IMR-90 (cell line): ENCODE measurements around the gene ABL1.

Experiments
- BHLHE40 ChIP-seq: fragments of 150-350 bp; IDR thresholded peaks from 2 replicates; pipeline ENCODE4 v1.6.1; 2016; ENCODE audit warnings: mild to moderate bottlenecking, low read depth, low read length
- CEBPB ChIP-seq: IDR thresholded peaks from 2 replicates; pipeline ENCODE4 v1.6.1; 2012; ENCODE audit warnings: low read depth, low read length, improper control_type of control experiment
- CHD1 ChIP-seq: IDR thresholded peaks from 2 replicates; pipeline ENCODE4 v1.6.1; 2012; ENCODE audit warnings: low read depth, low read length, improper control_type of control experiment
- MAZ ChIP-seq: IDR thresholded peaks from 2 replicates; pipeline ENCODE4 v1.6.1; 2012; ENCODE audit warnings: low read depth, mild to moderate bottlenecking, low read length, improper control_type of control experiment, moderate library complexity, borderline replicate concordance
- MXI1 ChIP-seq: IDR thresholded peaks from 2 replicates; pipeline ENCODE4 v1.6.1; 2012; ENCODE audit warnings: low read depth, mild to moderate bottlenecking, low read length, moderate library complexity, borderline replicate concordance
- NFE2L2 ChIP-seq: fragments of 150-350 bp; IDR thresholded peaks from 2 replicates; pipeline ENCODE4 v1.6.1; 2016; ENCODE audit warnings: low read depth, mild to moderate bottlenecking, low read length
- POLR2A ChIP-seq: IDR thresholded peaks from 2 replicates; pipeline ENCODE4 v1.6.1; 2012; ENCODE audit warnings: mild to moderate bottlenecking, low read depth, low read length
- RAD21 ChIP-seq: IDR thresholded peaks from 2 replicates; pipeline ENCODE4 v1.6.1; 2012; ENCODE audit warnings: low read length, improper control_type of control experiment
- RCOR1 ChIP-seq: IDR thresholded peaks from 2 replicates; pipeline ENCODE4 v1.6.1; 2012; ENCODE audit warnings: mild to moderate bottlenecking, low read length, improper control_type of control experiment; ENCODE audit not compliant: insufficient replicate concordance
- RFX5 ChIP-seq: IDR thresholded peaks from 2 replicates; pipeline ENCODE4 v1.8.0; 2012; ENCODE audit warnings: low read depth, mild to moderate bottlenecking, low read length, moderate library complexity
- SMC3 ChIP-seq: fragments of 150-350 bp; IDR thresholded peaks from 2 replicates; pipeline ENCODE4 v1.6.1; 2016; ENCODE audit warnings: low read depth, mild to moderate bottlenecking, antibody characterized with exemption, low read length, moderate library complexity
- TF ChIP-seq, protein P1 (sequence below): conservative IDR thresholded peaks from 2 replicates; pipeline ENCODE4 v1.5.1; 2012; ENCODE audit warnings: mild to moderate bottlenecking, low read depth, low read length, improper control_type of control experiment

DNA sequence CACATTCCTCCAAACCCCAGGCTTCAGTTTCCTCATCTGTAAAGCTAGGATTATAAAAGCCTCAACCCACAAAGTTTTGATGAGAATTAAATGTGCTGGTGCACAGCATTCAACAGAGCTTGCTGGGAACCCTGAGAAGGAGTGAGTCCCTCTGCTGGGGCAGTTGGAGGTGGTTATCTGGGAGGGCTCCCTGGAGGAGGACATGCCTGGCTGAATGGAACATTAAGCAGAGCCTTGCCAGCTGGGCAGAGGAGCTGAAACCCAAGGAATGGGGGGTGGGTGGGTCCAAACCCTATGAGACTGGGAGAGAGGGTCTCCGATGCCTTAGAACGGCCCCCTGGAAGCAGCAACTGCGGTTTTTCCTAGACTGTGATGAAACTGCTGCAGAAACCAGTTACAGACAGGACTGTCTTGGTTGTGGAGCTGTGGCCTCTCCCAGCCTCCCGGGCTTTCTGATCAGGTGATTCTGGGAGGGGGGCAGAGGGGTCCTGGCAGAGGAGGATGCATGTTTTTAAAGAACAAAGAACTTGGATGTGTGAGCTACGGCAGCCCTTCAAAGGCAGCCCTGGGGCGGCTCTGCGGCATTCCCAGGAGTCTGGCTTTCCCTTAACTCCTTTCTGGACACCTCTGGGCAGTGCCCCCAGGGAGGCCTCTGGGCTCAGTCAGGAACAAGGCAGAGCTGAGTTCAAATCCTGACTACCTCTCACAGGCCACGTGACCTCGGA lies 83.2 kb downstream of the ABL1 start:
- no peak for TF ChIP-seq RAD21
- TF ChIP-seq, protein P1, sequence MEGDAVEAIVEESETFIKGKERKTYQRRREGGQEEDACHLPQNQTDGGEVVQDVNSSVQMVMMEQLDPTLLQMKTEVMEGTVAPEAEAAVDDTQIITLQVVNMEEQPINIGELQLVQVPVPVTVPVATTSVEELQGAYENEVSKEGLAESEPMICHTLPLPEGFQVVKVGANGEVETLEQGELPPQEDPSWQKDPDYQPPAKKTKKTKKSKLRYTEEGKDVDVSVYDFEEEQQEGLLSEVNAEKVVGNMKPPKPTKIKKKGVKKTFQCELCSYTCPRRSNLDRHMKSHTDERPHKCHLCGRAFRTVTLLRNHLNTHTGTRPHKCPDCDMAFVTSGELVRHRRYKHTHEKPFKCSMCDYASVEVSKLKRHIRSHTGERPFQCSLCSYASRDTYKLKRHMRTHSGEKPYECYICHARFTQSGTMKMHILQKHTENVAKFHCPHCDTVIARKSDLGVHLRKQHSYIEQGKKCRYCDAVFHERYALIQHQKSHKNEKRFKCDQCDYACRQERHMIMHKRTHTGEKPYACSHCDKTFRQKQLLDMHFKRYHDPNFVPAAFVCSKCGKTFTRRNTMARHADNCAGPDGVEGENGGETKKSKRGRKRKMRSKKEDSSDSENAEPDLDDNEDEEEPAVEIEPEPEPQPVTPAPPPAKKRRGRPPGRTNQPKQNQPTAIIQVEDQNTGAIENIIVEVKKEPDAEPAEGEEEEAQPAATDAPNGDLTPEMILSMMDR: no peak
- no peak for TF ChIP-seq POLR2A
- TF ChIP-seq MAZ: no peak
- no peak for TF ChIP-seq RCOR1
- TF ChIP-seq RFX5: no peak
- no peak for TF ChIP-seq CEBPB
- no peak for TF ChIP-seq NFE2L2
- no peak for TF ChIP-seq SMC3
- no peak for TF ChIP-seq MXI1
- no peak for TF ChIP-seq CHD1
- no peak for TF ChIP-seq BHLHE40
